Thyroid gland (tissue), 4 donors: ENCODE measurements around the gene MAP7D3. TPM values are rescaled to one million over a fixed set of nuclear protein-coding genes. Genes with fewer than 3 reads are reported as not detected.
"Not testable (repeated sequence)": the region's sequence is repeated elsewhere in the genome, so short reads cannot be mapped to it uniquely, and the experiment has no call there.

ENCODE experiments used
- DNase-seq, 2 donors: peaks; one replicate each; pipeline ENCODE4 v3.0.0-alpha.2; 2019
- H3K27ac ChIP-seq, 3 donors: fragments of 200-600 bp; sonication (generic); 1 replicate in 2 of 3; 2 replicates in 1 of 3; pipeline ENCODE4 v1.5.1; 2016 to 2019; ENCODE audit warnings: mild to moderate bottlenecking in 1 of 3, moderate library complexity in 1 of 3
- H3K27me3 ChIP-seq: fragments of 200-600 bp; sonication (generic); one replicate; pipeline ENCODE4 v1.5.1; 2019
- H3K36me3 ChIP-seq, 2 donors: fragments of 200-600 bp; sonication (generic); one replicate each; pipeline ENCODE4 v1.5.1; 2016 to 2019
- H3K4me1 ChIP-seq, 2 donors: fragments of 200-600 bp; sonication (generic); one replicate each; pipeline ENCODE4 v1.5.1; 2017 to 2019
- H3K4me3 ChIP-seq, 3 donors: fragments of 200-600 bp; sonication (generic); replicated peaks in 1 of 3; 1 replicate in 2 of 3; 2 replicates in 1 of 3; pipeline ENCODE4 v1.5.1; 2016; ENCODE audit warnings: mild to moderate bottlenecking in 1 of 3
- H3K9me3 ChIP-seq: fragments of 200-600 bp; sonication (generic); one replicate; pipeline ENCODE4 v1.5.1; 2017
- CTCF ChIP-seq, 6 experiments: fragments of 200-600 bp in 3 of 6; fragments of 450-650 bp in 3 of 6; sonication (generic) in 3 of 6; IDR thresholded peaks; one replicate each; pipeline ENCODE4 v1.5.1; 2016 to 2019; ENCODE audit warnings: antibody characterized with exemption in 6 of 6, mild to moderate bottlenecking in 2 of 6, inconsistent platforms in 1 of 6, moderate library complexity in 1 of 6
- POLR2A ChIP-seq, 2 donors: fragments of 450-650 bp; IDR thresholded peaks; one replicate each; pipeline ENCODE4 v1.6.1; 2017; ENCODE audit warnings: antibody characterized with exemption in 2 of 2, mild to moderate bottlenecking in 2 of 2, moderate library complexity in 1 of 2
- WGBS, 2 donors: methylation state at CpG; one replicate each; pipeline ENCODE4 v1.1.5; 2017; 5-methylcytosine and 5-hydroxymethylcytosine counted together
- intact Hi-C: fragments of 100-400 bp; cut with DNase I; formaldehyde crosslinking; loops from one replicate; pipeline ENCODE4 v1.15.1; 2023
- total RNA-seq, 4 donors: library from RNA; depleted of rRNA; stranded (reverse); fragments of >200 nt; gene quantifications; one replicate each; pipeline ENCODE4 v1.2.3, GENCODE V29; 2016

The MAP7D3 gene
- total RNA-seq, result 10 to 100 TPM; 13.8 to 22.2 (median 14.6) TPM

GRCh38 chrX:136251041-136251991 lies at the start of gene MAP7D3:
Gene MAP7D3, minus strand, starts transcription at chrX:136251400. Its CDS starts 42 bp downstream, at chrX:136251358.
- Histone ChIP-seq H3K27ac (peak within 1 kb of the TSS; percentile 47 to 81 (median 61)), H3K27me3 (no peaks in the 10 kb centered on the region), H3K4me3 (peak within 1 kb of the TSS in 2 of 3 donors; percentile 42 to 48), H3K4me1 (peaks cover 0 to 3% of the 10 kb centered on the region in 2 donors), H3K9me3 (no peaks in the 10 kb centered on the region), H3K36me3 (no peaks in the 10 kb centered on the region)
- intact Hi-C loops, result no loop called here
- WGBS, 2 donors, result 8 to 19% methylated on average over 5 to 7 of the region's 73 CpGs
- DNase-seq, result peak; percentile 63 to 65
- TF ChIP-seq POLR2A (IDR thresholded peaks at IDR 0.05) (peak in 1 of 2 donors; percentile 63), CTCF (IDR thresholded peaks at IDR 0.05) (no peak)

- DNase-seq, intact Hi-C loops, H3K9me3 ChIP-seq, H3K36me3 ChIP-seq, H3K4me1 ChIP-seq, H3K27me3 ChIP-seq, H3K4me3 ChIP-seq, H3K27ac ChIP-seq: not testable (repeated sequence)
- WGBS, 2 donors, result 95 to 100% methylated on average over 4 of the region's 4 CpGs
These were observed 49.5 kb upstream of the MAP7D3 start, which contains the start of gene ADGRG4 for GRCh38 chrX:136300721-136301120. Gene ADGRG4, plus strand, starts transcription at chrX:136300963. Its CDS starts 7,815 bp downstream, at chrX:136308778.

- Histone ChIP-seq H3K4me1 (no peaks in the 10 kb centered on the region), H3K4me3 (no peak overlapping the region), H3K27ac (no peak overlapping the region), H3K36me3 (no peaks in the 10 kb centered on the region), H3K27me3 (no peaks in the 10 kb centered on the region), H3K9me3 (no peaks in the 10 kb centered on the region)
- DNase-seq, result no peak
- 65 to 68% methylated on average over 8 of the region's 8 CpGs for WGBS, 2 donors
- intact Hi-C loops, result no loop called here
- TF ChIP-seq CTCF (IDR thresholded peaks at IDR 0.05) (no peak), POLR2A (IDR thresholded peaks at IDR 0.05) (no peak)
These were observed 44.2 kb upstream of the MAP7D3 start for GRCh38 chrX:136295380-136295779.

GRCh38 chrX:136292656-136293055 lies 41.5 kb upstream of the MAP7D3 start:
- Histone ChIP-seq H3K4me3 (no peak overlapping the region), H3K27ac (no peak overlapping the region), H3K4me1 (no peaks in the 10 kb centered on the region), H3K27me3 (no peaks in the 10 kb centered on the region), H3K36me3 (no peaks in the 10 kb centered on the region), H3K9me3 (no peaks in the 10 kb centered on the region)
- DNase-seq, result no peak
- TF ChIP-seq POLR2A (IDR thresholded peaks at IDR 0.05) (no peak), CTCF (IDR thresholded peaks at IDR 0.05) (no peak)
- intact Hi-C loops, result no loop called here
- 94 to 96% methylated on average over 2 of the region's 2 CpGs for WGBS, 2 donors

- TF ChIP-seq CTCF (IDR thresholded peaks at IDR 0.05) (no peak), POLR2A (IDR thresholded peaks at IDR 0.05) (no peak)
- no peaks in the 10 kb centered on the region for H3K27me3 ChIP-seq
- H3K4me3 ChIP-seq, result no peak overlapping the region
- no peak overlapping the region for H3K27ac ChIP-seq
- intact Hi-C loops, result no loop called here
- H3K9me3 ChIP-seq, result no peaks in the 10 kb centered on the region
- no peak for DNase-seq
- no peaks in the 10 kb centered on the region for H3K4me1 ChIP-seq
- WGBS, 2 donors, result 88 to 100% methylated on average over 1 to 2 of the region's 2 CpGs
- H3K36me3 ChIP-seq, result no peaks in the 10 kb centered on the region
These were observed 40.6 kb upstream of the MAP7D3 start for GRCh38 chrX:136291824-136292223.

- H3K4me3 ChIP-seq, H3K9me3 ChIP-seq, DNase-seq, H3K27ac ChIP-seq, H3K36me3 ChIP-seq, intact Hi-C loops, H3K4me1 ChIP-seq, H3K27me3 ChIP-seq: not testable (repeated sequence)
- 86 to 91% methylated on average over 4 to 5 of the region's 5 CpGs for WGBS, 2 donors
These were observed 35.2 kb upstream of the MAP7D3 start for GRCh38 chrX:136286375-136286774.
